Psoas muscle (tissue), 8 donors: ENCODE measurements around the gene ZNF568. TPM values are rescaled to one million over a fixed set of nuclear protein-coding genes. Genes with fewer than 3 reads are reported as not detected.

ENCODE experiments used
- ATAC-seq, 4 donors: fragments of 200-7000 bp; cut with Tn5 transposase; one replicate each; pipeline ENCODE4 v1.9.1; 2020; ENCODE audit warnings: moderate library complexity in 3 of 4, mild to moderate bottlenecking in 2 of 4
- DNase-seq, 2 donors: peaks; one replicate each; pipeline ENCODE4 v3.0.0-alpha.2; 2020
- H3K27ac ChIP-seq: fragments of 200-600 bp; one replicate; pipeline ENCODE4 v1.8.0; 2022
- H3K27me3 ChIP-seq, 3 donors: fragments of 200-600 bp in 1 of 3; one replicate each; pipeline versions ENCODE4 v1.6.1 to v1.8.0; 2013 to 2022; ENCODE audit warnings: low read length in 2 of 3, mild to moderate bottlenecking in 2 of 3, moderate library complexity in 1 of 3; ENCODE audit not compliant: insufficient read depth in 3 of 3
- H3K36me3 ChIP-seq, 2 donors: fragments of 200-600 bp in 1 of 2; one replicate each; pipeline versions ENCODE4 v1.6.1 to v1.8.0; 2013 to 2022; ENCODE audit warnings: low read depth in 1 of 2, mild to moderate bottlenecking in 1 of 2, moderate library complexity in 1 of 2; ENCODE audit not compliant: insufficient read depth in 1 of 2
- H3K4me1 ChIP-seq: fragments of 200-600 bp; one replicate; pipeline ENCODE4 v1.8.0; 2022
- H3K4me3 ChIP-seq: fragments of 200-600 bp; one replicate; pipeline ENCODE4 v1.8.0; 2022; ENCODE audit warnings: mild to moderate bottlenecking
- H3K9me3 ChIP-seq: fragments of 200-600 bp; one replicate; pipeline ENCODE4 v1.8.0; 2022
- WGBS, 3 donors: extraction: QIAGEN DNeasy Blood & Tissue Kit; methylation state at CpG; one replicate each; pipeline versions ENCODE4 v1.1.6 to v1.1.7; 2013; 5-methylcytosine and 5-hydroxymethylcytosine counted together
- intact Hi-C, 2 donors: fragments of 100-400 bp; cut with DNase I; formaldehyde crosslinking; loops; one replicate each; pipeline versions ENCODE4 v1.11.0 to v1.14.2; 2022
- polyA plus RNA-seq, 3 donors: library from polyadenylated mRNA; stranded (reverse); fragments of 200-250 nt; gene quantifications; one replicate each; pipeline ENCODE4 v1.2.3, GENCODE V29; 2013
- total RNA-seq, 4 donors: library from RNA; stranded (reverse); fragmentation: NEBNext Ultra II Directional in 2 of 4; extraction: Animal tissue kit (Norgen Biotek cat#: 25700) in 2 of 4; gene quantifications; one replicate each; pipeline versions ENCODE4 v1.2.1 to v1.2.4, GENCODE V29; 2021 to 2023
- TF ChIP-seq, protein P1 (sequence below): fragments of 200-600 bp; IDR thresholded peaks from one replicate; pipeline ENCODE4 v1.8.0; 2022; ENCODE audit warnings: antibody characterized with exemption
- donor health status: healthy with polysubstance abuse.
- donor health status: DM: no; HTN: no; CAD: no; lungs with moderate emphysema.
- donor health status: Bipolar disorder and iron deficiency.
- donor health status: healthy.
- donor health status: DM: yes; HTN: yes; CAD: no.
- donor health status: DM: no; HTN: no; CAD: no.
- donor health status: DM: no; HTN: no; CAD: no.
- donor health status: DM: yes; HTN: yes; CAD: no.

Gene ZNF568
- total and polyA plus RNA-seq, 7 donors: 2.3 to 13.9 (median 6.2) TPM

DNA sequence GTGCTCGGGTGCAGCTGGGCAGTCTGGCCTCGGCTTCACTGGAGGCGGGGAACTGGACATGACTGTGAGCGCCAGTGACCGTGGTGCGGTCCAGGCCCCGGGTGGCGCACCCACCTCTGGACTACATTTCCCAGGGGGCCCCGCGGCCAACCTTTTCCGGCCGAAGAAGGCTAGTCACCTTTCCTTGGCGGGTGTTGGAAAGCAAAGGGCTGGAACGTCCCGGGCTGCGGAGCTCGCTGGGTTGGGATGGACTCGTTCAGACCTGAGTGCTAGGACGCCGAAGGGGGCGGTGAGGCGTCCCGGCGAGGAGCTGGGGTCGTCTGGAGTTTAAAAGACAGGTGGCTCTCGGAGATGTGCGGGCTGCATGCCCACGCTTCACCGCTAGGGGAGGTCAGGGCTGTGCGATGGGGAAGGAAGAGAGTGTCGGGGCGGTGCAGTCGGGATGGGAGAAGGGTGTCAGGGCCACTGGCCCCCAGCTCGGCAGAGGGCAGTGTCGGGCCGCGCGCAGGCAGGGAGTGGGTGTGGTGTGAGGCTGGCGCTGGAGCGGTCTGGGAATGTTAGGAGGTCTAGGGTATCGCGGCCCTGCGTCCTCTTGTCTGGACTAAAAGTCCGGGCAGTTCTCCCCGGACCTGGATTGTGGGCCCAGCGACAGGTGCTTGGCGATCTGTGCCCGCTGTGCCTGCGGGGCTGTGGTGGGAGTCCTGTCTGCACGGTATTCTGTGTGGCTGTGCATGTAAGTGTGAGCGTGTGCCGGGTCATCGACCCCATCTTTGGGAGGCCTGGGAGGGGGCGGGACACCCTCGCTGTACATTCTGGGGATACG, 57.1 kb downstream of the ZNF568 start:
- Histone ChIP-seq H3K9me3 (peaks cover 11% of the 10 kb centered on the region), H3K27ac (peak overlapping the region; percentile 79), H3K4me3 (peak overlapping the region; percentile 82), H3K27me3 (no peaks in the 10 kb centered on the region), H3K4me1 (no peaks in the 10 kb centered on the region), H3K36me3 (peaks cover 0 to 17% of the 10 kb centered on the region in 2 donors)
- peak; percentile 84 to 87 for DNase-seq
- intact Hi-C loops: loop anchor here in 1 of 2 donors (5.0 kb wide), 2 partner anchors 104 to 244 kb away; partner anchors contain the start of genes ZNF383 and ZNF420
- TF ChIP-seq, protein P1, sequence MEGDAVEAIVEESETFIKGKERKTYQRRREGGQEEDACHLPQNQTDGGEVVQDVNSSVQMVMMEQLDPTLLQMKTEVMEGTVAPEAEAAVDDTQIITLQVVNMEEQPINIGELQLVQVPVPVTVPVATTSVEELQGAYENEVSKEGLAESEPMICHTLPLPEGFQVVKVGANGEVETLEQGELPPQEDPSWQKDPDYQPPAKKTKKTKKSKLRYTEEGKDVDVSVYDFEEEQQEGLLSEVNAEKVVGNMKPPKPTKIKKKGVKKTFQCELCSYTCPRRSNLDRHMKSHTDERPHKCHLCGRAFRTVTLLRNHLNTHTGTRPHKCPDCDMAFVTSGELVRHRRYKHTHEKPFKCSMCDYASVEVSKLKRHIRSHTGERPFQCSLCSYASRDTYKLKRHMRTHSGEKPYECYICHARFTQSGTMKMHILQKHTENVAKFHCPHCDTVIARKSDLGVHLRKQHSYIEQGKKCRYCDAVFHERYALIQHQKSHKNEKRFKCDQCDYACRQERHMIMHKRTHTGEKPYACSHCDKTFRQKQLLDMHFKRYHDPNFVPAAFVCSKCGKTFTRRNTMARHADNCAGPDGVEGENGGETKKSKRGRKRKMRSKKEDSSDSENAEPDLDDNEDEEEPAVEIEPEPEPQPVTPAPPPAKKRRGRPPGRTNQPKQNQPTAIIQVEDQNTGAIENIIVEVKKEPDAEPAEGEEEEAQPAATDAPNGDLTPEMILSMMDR: peak; percentile 64
- ATAC-seq: peak; percentile 94 to 97 (median 96)
- 1 to 2% (median 1%) methylated on average over 56 of the region's 56 CpGs for WGBS, 3 donors

DNA sequence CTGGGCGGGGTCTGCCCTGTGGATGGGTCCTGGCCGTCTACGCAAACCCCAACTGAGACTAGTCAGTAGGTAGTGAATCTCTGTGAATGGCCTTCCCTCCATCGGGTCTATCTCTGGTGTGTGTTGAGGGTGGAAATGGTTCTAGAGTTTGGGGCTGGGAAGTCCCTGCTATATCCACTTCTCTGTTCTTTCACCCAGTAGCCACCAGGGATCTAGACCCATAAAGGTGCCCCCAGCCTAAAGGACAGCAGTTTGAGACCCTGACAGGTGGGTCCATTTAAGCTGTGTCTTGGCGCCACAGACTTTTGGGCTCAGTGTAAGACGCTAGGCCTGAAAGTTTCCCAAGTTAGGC, 57.7 kb downstream of the ZNF568 start:
- TF ChIP-seq, protein P1: no peak
- H3K27ac ChIP-seq: peak overlapping the region; percentile 79
- H3K4me3 ChIP-seq: peak overlapping the region; percentile 82
- 38 to 41% (median 39%) methylated on average over 6 of the region's 6 CpGs for WGBS, 3 donors
- H3K4me1 ChIP-seq: no peaks in the 10 kb centered on the region
- peaks cover 8% of the 10 kb centered on the region for H3K9me3 ChIP-seq
- no peak for DNase-seq
- H3K27me3 ChIP-seq: no peaks in the 10 kb centered on the region
- H3K36me3 ChIP-seq: peaks cover 0 to 23% of the 10 kb centered on the region in 2 donors
- no peak for ATAC-seq
- intact Hi-C loops: loop anchor here in 1 of 2 donors (5.0 kb wide), 2 partner anchors 103 to 243 kb away; partner anchors contain the start of genes ZNF383 and ZNF420

DNA sequence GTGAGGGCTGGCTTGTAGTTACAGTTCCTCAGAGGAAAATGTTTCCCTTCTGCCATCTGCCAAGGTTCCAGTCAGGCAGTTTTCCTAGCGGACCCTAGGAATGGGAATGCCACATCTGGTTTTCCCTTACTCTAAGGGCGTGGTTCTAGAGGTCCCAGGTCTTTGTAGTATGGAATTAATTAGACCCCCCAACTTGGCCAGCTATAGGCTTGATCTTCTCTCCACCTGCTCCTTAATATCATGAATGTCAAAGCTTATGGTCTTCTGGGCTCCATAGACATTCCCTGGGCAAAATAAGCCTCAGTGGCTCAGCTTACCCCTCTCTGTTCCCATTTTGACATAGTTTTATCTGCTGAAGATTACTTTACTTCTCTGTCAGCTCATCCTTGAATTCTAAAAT, 70.0 kb downstream of the ZNF568 start:
- Histone ChIP-seq H3K4me3 (no peak overlapping the region), H3K9me3 (peaks cover 20% of the 10 kb centered on the region), H3K36me3 (peaks cover 0 to 23% of the 10 kb centered on the region in 2 donors), H3K27ac (no peak overlapping the region), H3K4me1 (no peaks in the 10 kb centered on the region), H3K27me3 (no peaks in the 10 kb centered on the region)
- ATAC-seq: no peak
- DNase-seq: no peak
- TF ChIP-seq, protein P1: no peak
- WGBS, 3 donors: 61 to 63% (median 62%) methylated on average over 2 of the region's 2 CpGs
- intact Hi-C loops: no loop called here

DNA sequence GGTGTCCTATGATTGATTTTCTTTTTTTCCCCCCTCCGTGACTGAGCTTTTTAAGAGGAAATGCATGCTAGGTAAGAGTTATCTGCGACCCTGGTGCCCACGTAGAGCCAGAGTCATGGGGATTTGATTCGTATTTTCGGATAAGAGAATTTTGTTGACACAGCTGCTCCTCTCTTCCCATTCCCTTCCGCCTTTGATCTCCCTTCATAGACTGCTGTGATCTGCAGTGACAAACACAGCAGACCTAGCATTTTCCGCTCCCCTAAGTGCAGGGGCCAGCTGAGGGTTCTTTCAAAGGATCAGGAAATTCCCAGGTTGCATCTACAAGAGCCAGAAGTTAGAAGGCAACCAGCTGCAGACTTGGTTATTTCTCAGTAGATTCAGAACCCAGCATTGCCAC, 70.5 kb downstream of the ZNF568 start:
- Histone ChIP-seq H3K4me3 (no peak overlapping the region), H3K27me3 (no peaks in the 10 kb centered on the region), H3K27ac (no peak overlapping the region), H3K4me1 (no peaks in the 10 kb centered on the region), H3K9me3 (peaks cover 20% of the 10 kb centered on the region), H3K36me3 (peaks cover 0 to 23% of the 10 kb centered on the region in 2 donors)
- intact Hi-C loops: no loop called here
- DNase-seq: no peak
- no peak for ATAC-seq
- 58 to 66% (median 60%) methylated on average over 7 of the region's 7 CpGs for WGBS, 3 donors
- TF ChIP-seq, protein P1: no peak
